K562 (cell line): ENCODE measurements around the gene EGFL7. TPM values are rescaled to one million over a fixed set of nuclear protein-coding genes. Genes with fewer than 3 reads are reported as not detected.

ENCODE experiments used
- ATAC-seq: fragments of 200-7000 bp; cut with Tn5 transposase; 3 replicates; pipeline ENCODE4 v1.9.1; 2020; ENCODE audit warnings: moderate library complexity
- BruUV-seq: library from RNA; stranded (reverse); fragments of 400-500 nt; replicated peaks from 2 replicates; lab custom pipeline; 2021; lab: Mats Ljungman, UMichigan
- CTCF ChIA-PET: fragments of 300-600 bp; formaldehyde crosslinking; extraction: SDS; loops from one replicate; lab custom pipeline; 2021; ENCODE audit warnings: low intra/inter-chr PET ratio; lab: Yijun Ruan, JAX
- POLR2A ChIA-PET: fragments of 300-600, 350-650 bp; sonication (Branson Sonifier 250); formaldehyde crosslinking; extraction: SDS; loops from one replicate; lab custom pipeline; 2021; ENCODE audit warnings: antibody characterized with exemption, inconsistent platforms; lab: Yijun Ruan, JAX
- DNase-seq, 4 experiments: peaks; one replicate each; pipeline versions ENCODE4 v3.0.0 to v3.0.0-alpha.2; 2011 to 2018; ENCODE audit warnings: low spot score in 3 of 4, mixed read lengths in 3 of 4; ENCODE audit errors: extremely low read depth in 1 of 4
- FAIRE-seq: peaks from 2 replicates; lab custom pipeline; 2011; peaks lifted over from hg19 to GRCh38; lab: Jason Lieb, UNC
- H2AFZ ChIP-seq: 2 replicates; pipeline ENCODE4 v1.6.0; 2011; ENCODE audit warnings: low read depth, low read length, control low read depth, inconsistent platforms
- H3K27ac ChIP-seq: fragments of 200-600 bp; 3 replicates; pipeline ENCODE4 v1.8.0; 2011; ENCODE audit warnings: low read depth, mild to moderate bottlenecking, control low read depth, inconsistent platforms, low read length, moderate library complexity, mixed read lengths; ENCODE audit errors: extremely low read depth
- H3K27me3 ChIP-seq, 2 experiments: fragments of 300-600 bp in 1 of 2; 2 replicates in 1 of 2; 3 replicates in 1 of 2; pipeline versions ENCODE4 v1.6.0 to v1.8.0; 2011; ENCODE audit warnings: inconsistent platforms in 2 of 2, low read length in 2 of 2, mild to moderate bottlenecking in 1 of 2, mixed read lengths in 1 of 2, moderate library complexity in 1 of 2; ENCODE audit not compliant: control insufficient read depth in 2 of 2, insufficient read depth in 2 of 2
- H3K36me3 ChIP-seq: fragments of 300-600 bp; 3 replicates; pipeline ENCODE4 v1.8.0; 2011; ENCODE audit warnings: mild to moderate bottlenecking, low read length, inconsistent platforms; ENCODE audit not compliant: control insufficient read depth, insufficient read depth
- H3K4me1 ChIP-seq, 2 experiments: fragments of 200-600 bp in 1 of 2; replicated peaks in 1 of 2; 2 replicates in 1 of 2; 3 replicates in 1 of 2; pipeline versions ENCODE4 v1.5.1 to v1.8.0; 2011; ENCODE audit warnings: inconsistent platforms in 2 of 2, low read length in 2 of 2, mild to moderate bottlenecking in 1 of 2, mixed read lengths in 1 of 2, moderate library complexity in 1 of 2; ENCODE audit not compliant: control insufficient read depth in 2 of 2, insufficient read depth in 2 of 2
- H3K4me2 ChIP-seq: 2 replicates; pipeline ENCODE4 v1.6.1; 2011; ENCODE audit warnings: low read length, control low read depth, inconsistent platforms, mixed read lengths; ENCODE audit not compliant: insufficient read depth
- H3K4me3 ChIP-seq: fragments of 200-600 bp; sonication (generic), shearing (Covaris generic); 2 replicates; pipeline ENCODE4 v1.5.1; 2016; ENCODE audit warnings: control low read depth, inconsistent platforms
- H3K79me2 ChIP-seq: fragments of 200-600 bp; 3 replicates; pipeline ENCODE4 v1.8.0; 2011; ENCODE audit warnings: low read length, inconsistent platforms; ENCODE audit not compliant: control insufficient read depth, insufficient read depth
- H3K9ac ChIP-seq, 2 experiments: 2 replicates each; pipeline versions ENCODE4 v1.6.0 to v1.6.1; 2011; ENCODE audit warnings: low read depth in 2 of 2, low read length in 2 of 2, control low read depth in 1 of 2, inconsistent platforms in 1 of 2, mild to moderate bottlenecking in 1 of 2, mixed read lengths in 1 of 2; ENCODE audit not compliant: insufficient read depth in 1 of 2
- H3K9me1 ChIP-seq: one replicate; pipeline ENCODE4 v1.6.0; 2011; ENCODE audit warnings: inconsistent platforms, mild to moderate bottlenecking, low read length, moderate library complexity; ENCODE audit not compliant: control insufficient read depth, insufficient read depth
- H3K9me3 ChIP-seq: replicated peaks from 2 replicates; pipeline ENCODE4 v1.5.1; 2011; ENCODE audit warnings: low read depth, low read length, inconsistent platforms; ENCODE audit not compliant: control insufficient read depth, insufficient read depth
- H4K20me1 ChIP-seq: replicated peaks from 2 replicates; pipeline ENCODE4 v1.6.1; 2011; ENCODE audit warnings: low read length, inconsistent platforms, mixed read lengths; ENCODE audit not compliant: control insufficient read depth, insufficient read depth
- CCNT2 ChIP-seq: IDR thresholded peaks from 2 replicates; pipeline ENCODE4 v1.6.1; 2011; ENCODE audit warnings: borderline replicate concordance, low read depth, mild to moderate bottlenecking, moderate library complexity, mixed read lengths, low read length; ENCODE audit not compliant: insufficient read length; ENCODE audit errors: extremely low read depth
- CEBPB ChIP-seq: fragments of 450-650 bp; IDR thresholded peaks from 2 replicates; pipeline ENCODE4 v1.6.1; 2016; ENCODE audit warnings: missing genetic modification characterization, missing compliant biosample characterization
- CREB1 ChIP-seq, 2 experiments: sonication (generic) in 1 of 2; formaldehyde crosslinking in 1 of 2; IDR thresholded peaks; 2 replicates each; pipeline versions ENCODE4 v1.6.1 to v1.8.0; 2012 to 2022; ENCODE audit warnings: inconsistent platforms in 1 of 2, mild to moderate bottlenecking in 1 of 2, missing genetic modification reagents in 1 of 2, moderate library complexity in 1 of 2
- KDM5B ChIP-seq: fragments of 200-600 bp; sonication (generic); IDR thresholded peaks from 2 replicates; pipeline ENCODE4 v1.6.1; 2012; ENCODE audit warnings: low read depth, mild to moderate bottlenecking, moderate library complexity, low read length, control low read depth, inconsistent platforms; ENCODE audit not compliant: insufficient replicate concordance
- NCOA2 ChIP-seq, 2 experiments: fragments of 450-650 bp; IDR thresholded peaks; 2 replicates each; pipeline ENCODE4 v1.6.1; 2018; ENCODE audit warnings: mild to moderate bottlenecking in 2 of 2, moderate library complexity in 1 of 2; ENCODE audit not compliant: partially characterized antibody in 2 of 2
- NEUROD1 ChIP-seq: fragments of 150-350 bp; IDR thresholded peaks from 2 replicates; pipeline ENCODE4 v1.6.1; 2014; ENCODE audit warnings: borderline replicate concordance, low read length, low read depth; ENCODE audit not compliant: partially characterized antibody
- PRDM10 ChIP-seq: fragments of 450-650 bp; IDR thresholded peaks from 2 replicates; pipeline ENCODE4 v1.6.1; 2018; ENCODE audit not compliant: partially characterized antibody
- SPI1 ChIP-seq: IDR thresholded peaks from 2 replicates; pipeline ENCODE4 v1.6.1; 2011; ENCODE audit warnings: low read depth, low read length, control low read depth, borderline replicate concordance
- STAT5B ChIP-seq: fragments of 250-450 bp; sonication (Bioruptor Pico); IDR thresholded peaks from 2 replicates; pipeline ENCODE4 v1.8.0; 2021; ENCODE audit warnings: mild to moderate bottlenecking, inconsistent platforms
- XRCC4 ChIP-seq: IDR thresholded peaks from one replicate; pipeline ENCODE4 v1.6.1; 2011; ENCODE audit not compliant: insufficient read depth, insufficient read length; ENCODE audit errors: extremely low read depth
- WGBS: fragments of 100-300 bp; shearing (Covaris generic); methylation state at CpG from one replicate; pipeline ENCODE4 v1.1.6; 2016; ENCODE audit warnings: low coverage, mixed read lengths; ENCODE audit not compliant: insufficient coverage; ENCODE audit errors: missing lambda C conversion rate; 5-methylcytosine and 5-hydroxymethylcytosine counted together
- in situ Hi-C: fragments of 300-500 bp; cut with MboI; formaldehyde crosslinking; loops from 4 replicates; pipeline ENCODE4 v1.15.0; 2018; ENCODE audit warnings: inconsistent platforms, mixed read lengths
- intact Hi-C: fragments of 100-400 bp; cut with micrococcal nuclease; formaldehyde crosslinking; loops from 2 replicates; pipeline ENCODE4 v1.14.2; 2022
- polyA plus RNA-seq, 8 experiments: library from polyadenylated mRNA; depleted of rRNA in 4 of 8; stranded (reverse) in 5 of 8; unstranded in 3 of 8; fragments of >200 nt; fragmentation: Nextera tagmentation in 2 of 8; fragmentation: Illumina TruSeq in 1 of 8; extraction: Ambion mirVana in 2 of 8; extraction: Trizol in 1 of 8; gene quantifications; 2 replicates each; pipeline versions ENCODE4 v1.2.1 to v1.2.3, GENCODE V29; 2011 to 2014; ENCODE audit warnings: inconsistent platforms in 1 of 8, missing spikeins in 1 of 8
- total RNA-seq, 7 experiments: library from RNA; depleted of rRNA in 6 of 7; stranded (reverse); fragments of >200 nt in 6 of 7; fragmentation: Illumina TruSeq in 2 of 7; extraction: Trizol in 2 of 7; gene quantifications; 2 replicates each; pipeline versions ENCODE4 v1.2.1 to v1.2.3, GENCODE V29; 2011 to 2021; ENCODE audit warnings: low replicate concordance in 1 of 7

Gene EGFL7
- total and polyA plus RNA-seq, 9 of the 15 experiments (the other 6 are each of a cell fraction or from before 2014, with no cell fraction given), result 1.5 to 286 (median 55.5) TPM

GRCh38 chr9:136685790-136686533 is 23.2 kb downstream of the EGFL7 start (continued):
- no peak for TF ChIP-seq NCOA2 (IDR thresholded peaks at IDR 0.05; ENCODE audit: partially characterized antibody in 2 of 2)
- TF ChIP-seq CCNT2, result no peak
- no peak for TF ChIP-seq STAT5B (CRISPR knock-in tag)
- TF ChIP-seq CEBPB (tag), result 0 out of 2 replicates have a peak, but pooled peaks have one; percentile 19
- no peak for TF ChIP-seq NEUROD1
- no peak for TF ChIP-seq XRCC4

GRCh38 chr9:136686534-136686793 is 23.7 kb downstream of the EGFL7 start:
- FAIRE-seq, result no peak
- no peak for TF ChIP-seq PRDM10
- no peak for TF ChIP-seq XRCC4
- peak; percentile 34 for TF ChIP-seq KDM5B
- TF ChIP-seq CREB1 (IDR thresholded peaks at IDR 0.05), result no peak
- TF ChIP-seq CREB1 (CRISPR knock-in tag; IDR thresholded peaks at IDR 0.05), result 0 out of 2 replicates have a peak, but pooled peaks have one; percentile 5
- 0 out of 2 replicates have a peak, but pooled peaks have one; percentile 11 for TF ChIP-seq SPI1
- TF ChIP-seq, all 486 proteins: peak for 3
- peaks cover 20% of the 10 kb centered on the region; the same call in 1 of the 3 replicates for H3K36me3 ChIP-seq
- WGBS, result 2% methylated on average over 8 of the region's 20 CpGs
- POLR2A ChIA-PET, result interaction anchor here (0.6 to 2.1 kb wide), 6 partner anchors 10 to 363 kb away, joined by 3 to 7 read pairs (median 4); no protein-coding TSS in a partner anchor
- peak overlapping the region; percentile 81 for H3K4me3 ChIP-seq
- CTCF ChIA-PET, result no interaction called here
- BruUV-seq, result no TSS peak
- DNase-seq, result no peak
- H3K79me2 ChIP-seq, result peaks cover 51% of the 10 kb centered on the region
- peaks cover 6 to 83% of the 10 kb centered on the region in 2 experiments; a peak in 4 of 5 replicates for H3K4me1 ChIP-seq
- no peaks in the 10 kb centered on the region for H3K9me3 ChIP-seq
- peak overlapping the region; percentile 82 to 98 for H3K9ac ChIP-seq
- H3K27ac ChIP-seq, result peak overlapping the region; percentile 95
- H3K27me3 ChIP-seq, result no peaks in the 10 kb centered on the region
- intact Hi-C loops (no loop called here), in situ Hi-C loops (no loop called here)
- peak; percentile 4 for ATAC-seq
- peak overlapping the region; percentile 76 for H3K4me2 ChIP-seq
- peaks cover 6% of the 10 kb centered on the region; the same call in 1 of the 2 replicates for H4K20me1 ChIP-seq
- no peak overlapping the region for H2AFZ ChIP-seq
- peaks cover 6% of the 10 kb centered on the region for H3K9me1 ChIP-seq
